ENCODE measurements around the gene PITPNM3. TPM values are rescaled to one million over a fixed set of nuclear protein-coding genes. Genes with fewer than 3 reads are reported as not detected.
A peak's percentile ranks its signal among the peaks of the same experiment; 100 is the strongest.

The PITPNM3 gene
- total RNA-seq, 4 donors from 2014 or later = 2.1 to 5.4 (median 4.0) TPM

GRCh38 chr17:6491071-6491700 lies 65.2 kb downstream of the PITPNM3 start:
- TF ChIP-seq, protein P1, sequence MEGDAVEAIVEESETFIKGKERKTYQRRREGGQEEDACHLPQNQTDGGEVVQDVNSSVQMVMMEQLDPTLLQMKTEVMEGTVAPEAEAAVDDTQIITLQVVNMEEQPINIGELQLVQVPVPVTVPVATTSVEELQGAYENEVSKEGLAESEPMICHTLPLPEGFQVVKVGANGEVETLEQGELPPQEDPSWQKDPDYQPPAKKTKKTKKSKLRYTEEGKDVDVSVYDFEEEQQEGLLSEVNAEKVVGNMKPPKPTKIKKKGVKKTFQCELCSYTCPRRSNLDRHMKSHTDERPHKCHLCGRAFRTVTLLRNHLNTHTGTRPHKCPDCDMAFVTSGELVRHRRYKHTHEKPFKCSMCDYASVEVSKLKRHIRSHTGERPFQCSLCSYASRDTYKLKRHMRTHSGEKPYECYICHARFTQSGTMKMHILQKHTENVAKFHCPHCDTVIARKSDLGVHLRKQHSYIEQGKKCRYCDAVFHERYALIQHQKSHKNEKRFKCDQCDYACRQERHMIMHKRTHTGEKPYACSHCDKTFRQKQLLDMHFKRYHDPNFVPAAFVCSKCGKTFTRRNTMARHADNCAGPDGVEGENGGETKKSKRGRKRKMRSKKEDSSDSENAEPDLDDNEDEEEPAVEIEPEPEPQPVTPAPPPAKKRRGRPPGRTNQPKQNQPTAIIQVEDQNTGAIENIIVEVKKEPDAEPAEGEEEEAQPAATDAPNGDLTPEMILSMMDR (IDR thresholded peaks at IDR 0.05) = no peak
- TF ChIP-seq POLR2A (IDR thresholded peaks at IDR 0.05) = no peak
- Histone ChIP-seq H3K9me3 (no peaks in the 10 kb centered on the region), H3K27me3 (no peaks in the 10 kb centered on the region), H3K4me3 (no peak overlapping the region), H3K4me1 (no peaks in the 10 kb centered on the region), H3K27ac (no peak overlapping the region), H3K36me3 (no peaks in the 10 kb centered on the region)
- peak in 1 of 3 donors; percentile 25 for DNase-seq

DNA sequence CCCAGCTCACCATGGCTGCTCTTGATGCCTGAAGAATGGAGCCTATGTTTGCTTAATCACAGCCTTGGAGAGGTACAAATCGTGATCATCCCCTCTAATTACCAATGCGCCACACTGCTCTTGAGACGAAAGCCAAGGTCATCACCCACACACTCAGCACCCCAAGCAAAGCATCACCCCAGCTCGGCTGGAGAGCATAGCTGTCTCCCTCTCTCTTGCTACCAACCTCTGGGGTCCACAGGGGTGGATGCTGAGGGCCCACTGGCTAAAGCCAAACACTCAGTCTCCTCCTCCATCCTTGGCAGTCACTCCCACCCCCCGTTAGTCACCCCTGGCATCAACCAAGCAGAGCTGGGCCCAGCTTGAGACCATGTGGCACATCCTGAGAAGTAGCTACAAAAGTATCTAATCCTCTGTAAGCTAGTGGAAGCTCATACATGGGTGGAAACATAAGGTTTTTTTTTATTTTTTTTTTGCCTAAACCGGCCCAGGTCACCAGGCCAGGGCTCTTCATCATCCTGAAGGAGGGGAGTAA lies 67.3 kb downstream of the PITPNM3 start:
- peak in 1 of 3 donors; percentile 27 for DNase-seq
- Histone ChIP-seq H3K27ac (no peak overlapping the region), H3K4me3 (no peak overlapping the region), H3K9me3 (no peaks in the 10 kb centered on the region), H3K4me1 (no peaks in the 10 kb centered on the region), H3K27me3 (no peaks in the 10 kb centered on the region), H3K36me3 (no peaks in the 10 kb centered on the region)
- TF ChIP-seq POLR2A (IDR thresholded peaks at IDR 0.05) = no peak
- TF ChIP-seq, protein P1 (IDR thresholded peaks at IDR 0.05) = no peak

DNA sequence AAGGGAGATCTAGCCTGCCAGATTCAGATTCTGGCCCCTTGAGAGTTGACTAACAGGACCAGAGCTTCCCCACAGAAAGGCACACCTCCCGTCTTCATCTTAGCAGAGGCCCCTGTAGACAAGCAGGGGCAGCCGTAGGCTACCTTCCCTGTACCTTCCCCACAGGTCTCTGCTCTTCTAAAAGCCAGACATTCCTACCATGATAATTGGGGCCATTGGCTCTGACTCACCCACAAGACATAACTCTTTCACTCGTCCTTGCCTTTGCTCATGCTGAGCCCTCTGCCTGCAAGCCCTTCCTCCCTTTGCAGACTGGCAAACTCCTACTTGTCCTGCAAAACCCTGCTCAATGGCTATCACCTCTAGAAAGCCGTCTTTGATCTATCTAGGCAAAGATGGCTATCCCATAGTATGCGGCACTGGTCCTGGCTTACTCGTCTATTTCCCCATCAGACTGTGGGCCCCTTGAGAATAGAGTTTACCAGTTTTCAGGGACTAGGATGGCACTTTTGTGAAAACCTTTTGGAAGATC lies 68.3 kb downstream of the PITPNM3 start:
- TF ChIP-seq, protein P1 (IDR thresholded peaks at IDR 0.05) = no peak
- peak in 1 of 3 donors; percentile 5 for DNase-seq
- no peaks in the 10 kb centered on the region for H3K4me1 ChIP-seq
- H3K4me3 ChIP-seq = no peak overlapping the region
- no peaks in the 10 kb centered on the region for H3K27me3 ChIP-seq
- H3K36me3 ChIP-seq = no peaks in the 10 kb centered on the region
- H3K27ac ChIP-seq = no peak overlapping the region
- H3K9me3 ChIP-seq = no peaks in the 10 kb centered on the region

DNA sequence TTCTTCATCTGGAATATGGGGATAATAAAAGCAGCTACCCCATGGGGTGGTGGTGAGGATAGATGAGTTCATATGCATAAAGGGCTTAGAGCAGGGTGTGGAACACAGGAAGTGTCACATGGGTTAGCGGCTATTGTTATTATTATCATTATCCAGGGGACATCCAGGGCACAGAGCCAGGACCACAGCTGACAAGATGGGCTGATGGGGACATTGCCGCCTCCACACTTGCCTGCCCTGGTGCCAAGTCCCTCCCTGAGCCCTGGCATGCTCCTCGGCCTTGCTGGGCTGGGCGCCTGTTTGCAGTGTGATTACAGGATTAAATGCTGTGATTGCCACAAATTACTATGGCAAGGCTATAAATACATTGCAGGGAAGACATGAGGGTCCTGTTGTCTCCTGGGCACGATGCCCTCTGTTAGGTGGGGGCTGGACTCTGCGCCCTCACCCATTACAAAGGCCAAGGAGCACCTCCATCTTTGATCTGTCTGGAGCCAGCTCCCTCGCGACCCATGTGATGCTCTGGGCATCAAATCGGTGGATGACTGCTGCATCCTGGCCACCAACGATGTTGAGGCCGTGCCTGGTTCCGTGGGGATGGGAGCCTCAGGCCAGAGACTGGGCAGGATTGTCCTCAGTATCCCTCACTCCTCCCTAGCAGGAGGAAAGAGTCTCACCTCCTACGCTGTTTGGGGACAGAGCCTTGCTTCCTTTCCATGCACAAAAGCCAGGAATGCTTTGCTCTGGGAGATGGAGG lies 68.9 kb downstream of the PITPNM3 start:
- no peak overlapping the region for H3K27ac ChIP-seq
- no peaks in the 10 kb centered on the region for H3K36me3 ChIP-seq
- no peaks in the 10 kb centered on the region for H3K4me1 ChIP-seq
- no peaks in the 10 kb centered on the region for H3K27me3 ChIP-seq
- TF ChIP-seq, protein P1 (IDR thresholded peaks at IDR 0.05) = no peak
- no peak for TF ChIP-seq POLR2A (IDR thresholded peaks at IDR 0.05)
- H3K4me3 ChIP-seq = no peak overlapping the region
- no peak for DNase-seq
- H3K9me3 ChIP-seq = no peaks in the 10 kb centered on the region

- no peaks in the 10 kb centered on the region for H3K4me1 ChIP-seq
- DNase-seq = no peak
- no peak overlapping the region for H3K27ac ChIP-seq
- H3K36me3 ChIP-seq = no peaks in the 10 kb centered on the region
- no peaks in the 10 kb centered on the region for H3K9me3 ChIP-seq
- TF ChIP-seq POLR2A (IDR thresholded peaks at IDR 0.05) = no peak
- TF ChIP-seq, protein P1 (IDR thresholded peaks at IDR 0.05) = no peak
- H3K27me3 ChIP-seq = no peaks in the 10 kb centered on the region
- H3K4me3 ChIP-seq = no peak overlapping the region
Observed at GRCh38 chr17:6485646-6486412, 70.5 kb downstream of the PITPNM3 start.
